Subcutaneous adipose tissue (tissue), 4 donors: Measurements from ENCODE around the gene LRRC45. TPM values are rescaled to one million over a fixed set of nuclear protein-coding genes. Genes with fewer than 3 reads are reported as not detected.

ENCODE experiments used
- total RNA-seq, 4 donors: library from RNA; depleted of rRNA; stranded (reverse); fragments of >200 nt; gene quantifications; one replicate each; pipeline ENCODE4 v1.1.0, GENCODE V29; 2016
- TF ChIP-seq, protein P1 (sequence below): fragments of 450-650 bp; IDR thresholded peaks from one replicate; pipeline ENCODE4 v1.5.1; 2016; ENCODE audit warnings: low read depth, mild to moderate bottlenecking, control low read depth, antibody characterized with exemption, moderate library complexity

The LRRC45 gene
- total RNA-seq, 4 donors from 2014 or later, result 1.8 to 11.7 (median 7.8) TPM

DNA sequence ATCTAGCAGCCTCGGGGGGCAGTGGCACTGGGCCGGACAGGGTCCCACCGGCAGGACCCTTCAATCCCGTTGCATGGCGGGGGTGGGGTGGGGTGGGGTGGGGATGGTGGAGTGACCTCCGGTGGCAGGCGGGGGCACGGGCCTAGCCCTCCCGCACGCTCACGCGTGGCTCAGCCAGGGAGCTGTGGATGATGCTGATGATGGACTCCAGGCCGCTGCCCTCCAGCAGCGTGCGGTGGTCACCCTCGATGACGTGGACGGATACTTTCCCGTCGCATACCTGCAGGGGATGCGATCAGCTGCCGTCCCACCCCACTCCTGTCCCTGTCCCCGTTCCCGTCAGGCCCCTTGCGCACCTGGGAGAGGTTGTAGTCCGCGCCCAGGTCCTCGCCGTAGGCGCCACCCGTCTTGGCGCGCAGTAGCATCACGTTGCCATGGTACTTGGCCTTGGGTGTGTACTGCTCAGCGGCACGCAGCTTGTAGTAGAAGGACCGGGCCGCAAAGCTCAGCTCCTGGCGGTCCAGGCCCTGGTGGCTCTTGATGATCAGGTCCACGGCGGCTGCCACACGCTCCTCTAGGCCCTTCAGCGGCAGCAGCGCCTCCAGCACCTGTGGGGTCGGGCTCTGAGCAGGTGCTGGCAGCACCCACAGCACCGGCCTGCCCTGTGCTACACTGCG lies 56.0 kb downstream of the LRRC45 start:
- TF ChIP-seq, protein P1, sequence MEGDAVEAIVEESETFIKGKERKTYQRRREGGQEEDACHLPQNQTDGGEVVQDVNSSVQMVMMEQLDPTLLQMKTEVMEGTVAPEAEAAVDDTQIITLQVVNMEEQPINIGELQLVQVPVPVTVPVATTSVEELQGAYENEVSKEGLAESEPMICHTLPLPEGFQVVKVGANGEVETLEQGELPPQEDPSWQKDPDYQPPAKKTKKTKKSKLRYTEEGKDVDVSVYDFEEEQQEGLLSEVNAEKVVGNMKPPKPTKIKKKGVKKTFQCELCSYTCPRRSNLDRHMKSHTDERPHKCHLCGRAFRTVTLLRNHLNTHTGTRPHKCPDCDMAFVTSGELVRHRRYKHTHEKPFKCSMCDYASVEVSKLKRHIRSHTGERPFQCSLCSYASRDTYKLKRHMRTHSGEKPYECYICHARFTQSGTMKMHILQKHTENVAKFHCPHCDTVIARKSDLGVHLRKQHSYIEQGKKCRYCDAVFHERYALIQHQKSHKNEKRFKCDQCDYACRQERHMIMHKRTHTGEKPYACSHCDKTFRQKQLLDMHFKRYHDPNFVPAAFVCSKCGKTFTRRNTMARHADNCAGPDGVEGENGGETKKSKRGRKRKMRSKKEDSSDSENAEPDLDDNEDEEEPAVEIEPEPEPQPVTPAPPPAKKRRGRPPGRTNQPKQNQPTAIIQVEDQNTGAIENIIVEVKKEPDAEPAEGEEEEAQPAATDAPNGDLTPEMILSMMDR, result no peak

DNA sequence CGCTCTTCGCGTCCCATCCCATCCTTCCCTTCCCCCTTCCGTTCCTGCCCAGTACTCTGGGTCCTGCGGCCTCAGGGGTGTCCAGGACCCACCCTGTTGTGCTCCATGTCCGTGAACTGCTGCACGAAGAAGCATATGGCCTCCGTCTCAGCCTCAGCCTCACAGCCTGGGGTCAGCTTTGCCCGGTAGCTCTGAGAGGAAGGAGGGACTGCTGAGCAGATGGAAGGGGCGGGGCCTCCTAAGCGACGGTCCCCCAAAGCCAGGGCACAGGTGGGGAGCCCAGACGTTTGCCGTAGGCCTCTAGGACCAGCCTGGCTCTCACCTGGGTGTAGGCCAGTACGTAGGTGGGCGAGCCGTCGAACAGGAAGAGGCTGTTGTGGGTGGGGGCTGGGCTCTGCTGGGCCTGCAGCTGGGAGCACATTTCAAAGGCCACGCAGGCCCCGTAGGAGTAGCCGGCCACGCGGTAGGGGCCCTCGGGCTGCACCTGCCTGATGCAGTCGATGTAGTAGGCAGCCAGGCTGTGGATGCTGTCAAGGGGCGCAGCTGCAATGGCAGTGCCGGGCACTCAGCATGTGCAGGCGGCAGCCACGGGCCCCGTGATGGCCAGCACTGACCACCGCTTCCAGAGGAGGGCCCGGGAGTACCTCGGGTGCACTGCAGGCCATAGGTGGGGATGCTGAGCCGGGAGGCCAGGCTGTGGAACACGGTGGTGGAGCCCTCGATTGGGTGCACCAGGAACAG lies 57.1 kb downstream of the LRRC45 start:
- TF ChIP-seq, protein P1, result no peak

Other genes with a start within 250 kb of the LRRC45 start
- gene GCGR, start 219.2 kb upstream of the LRRC45 start, total RNA-seq, result under 1 TPM in 1 of 4 donors, not detected in 3; 0.38 TPM
- gene MCRIP1, start 190.0 kb upstream of the LRRC45 start, total RNA-seq, result 10 to 100 TPM; 26.6 to 78.7 (median 54.8) TPM
- not detected for gene PPP1R27, start 188.3 kb upstream of the LRRC45 start, total RNA-seq
- gene P4HB, start 162.8 kb upstream of the LRRC45 start, total RNA-seq, result 100 to 1,000 TPM; 289 to 508 (median 447) TPM
- gene ARHGDIA, start 152.0 kb upstream of the LRRC45 start, total RNA-seq, result 100 to 1,000 TPM; 116 to 235 (median 167) TPM
- gene ALYREF, start 131.7 kb upstream of the LRRC45 start, total RNA-seq, result 10 to 100 TPM; 25.4 to 38.8 (median 32.4) TPM
- gene ANAPC11, start 131.6 kb upstream of the LRRC45 start, total RNA-seq, result 100 to 1,000 TPM in 3 of 4 donors, 10 to 100 TPM in 1; 88.4 to 132 (median 120) TPM
- gene NPB, start 121.1 kb upstream of the LRRC45 start, total RNA-seq, result under 1 TPM in 2 of 4 donors, not detected in 2; 0.17 to 0.22 TPM
- 100 to 1,000 TPM in 1 of 4 donors, 10 to 100 TPM in 3; 23.8 to 130 (median 39.7) TPM for gene PCYT2, start 111.9 kb upstream of the LRRC45 start, total RNA-seq
- gene SIRT7, start 105.1 kb upstream of the LRRC45 start, total RNA-seq, result 10 to 100 TPM in 3 of 4 donors, 1 to 10 TPM in 1; 7.5 to 22.0 (median 15.5) TPM
- gene MAFG, start 95.6 kb upstream of the LRRC45 start, total RNA-seq, result 10 to 100 TPM in 3 of 4 donors, 1 to 10 TPM in 1; 9.8 to 20.0 (median 15.0) TPM
- 1 to 10 TPM in 2 of 4 donors, under 1 TPM in 2; 0.34 to 3.1 (median 1.5) TPM for gene PYCR1, start 86.0 kb upstream of the LRRC45 start, total RNA-seq
- not detected for gene MYADML2, start 76.1 kb upstream of the LRRC45 start, total RNA-seq
- gene NOTUM, start 62.1 kb upstream of the LRRC45 start, total RNA-seq, result not detected
- gene ASPSCR1, start 45.7 kb upstream of the LRRC45 start, total RNA-seq, result 10 to 100 TPM in 3 of 4 donors, 1 to 10 TPM in 1; 8.2 to 30.1 (median 18.1) TPM
- 10 to 100 TPM; 46.0 to 74.0 (median 57.5) TPM for gene CENPX, start 427 bp upstream of the LRRC45 start, total RNA-seq
- 10 to 100 TPM in 3 of 4 donors, 1 to 10 TPM in 1; 5.2 to 28.3 (median 14.6) TPM for gene RAC3, start 8.4 kb downstream of the LRRC45 start, total RNA-seq
- gene DCXR, start 14.4 kb downstream of the LRRC45 start, total RNA-seq, result 100 to 1,000 TPM; 157 to 383 (median 255) TPM
- 10 to 100 TPM; 22.5 to 66.9 (median 49.0) TPM for gene RFNG, start 28.5 kb downstream of the LRRC45 start, total RNA-seq
- gene GPS1, start 28.6 kb downstream of the LRRC45 start, total RNA-seq, result 100 to 1,000 TPM in 1 of 4 donors, 10 to 100 TPM in 3; 42.7 to 125 (median 71.7) TPM
- 100 to 1,000 TPM in 1 of 4 donors, 10 to 100 TPM in 3; 45.0 to 147 (median 52.3) TPM for gene DUS1L, start 42.5 kb downstream of the LRRC45 start, total RNA-seq
- 1,000 to 10,000 TPM in 1 of 4 donors, 100 to 1,000 TPM in 3; 148 to 4,879 (median 378) TPM for gene FASN, start 74.9 kb downstream of the LRRC45 start, total RNA-seq
- 10 to 100 TPM in 3 of 4 donors, 1 to 10 TPM in 1; 8.8 to 31.5 (median 17.1) TPM for gene CCDC57, start 189.5 kb downstream of the LRRC45 start, total RNA-seq
- gene SLC16A3, start 205.7 kb downstream of the LRRC45 start, total RNA-seq, result 10 to 100 TPM in 3 of 4 donors, 1 to 10 TPM in 1; 2.8 to 64.8 (median 19.2) TPM